Hematopoietic multipotent progenitor cell treated with erythropoietin and hydrocortisone succinate and interleukin-3 and kit ligand, for 4 days (in vitro differentiated cells): ENCODE results near the gene MYRFL.

Experiments
- DNase-seq: peaks from one replicate; pipeline ENCODE4 v3.0.0-alpha.2; 2015

The MYRFL gene

GRCh38 chr12:69900720-69901131 lies 75.7 kb downstream of the MYRFL start:
- DNase-seq, result peak; percentile 84

- no peak for DNase-seq
Observed at GRCh38 chr12:69901221-69901905, 76.3 kb downstream of the MYRFL start.

- no peak for DNase-seq
Observed at GRCh38 chr12:69903548-69903947, 78.5 kb downstream of the MYRFL start.

- no peak for DNase-seq
Observed at GRCh38 chr12:69904777-69905176, 79.8 kb downstream of the MYRFL start.

GRCh38 chr12:69905801-69906200 lies 80.8 kb downstream of the MYRFL start:
- no peak for DNase-seq

- DNase-seq, result no peak
Observed at GRCh38 chr12:69906411-69907216, 81.6 kb downstream of the MYRFL start.

- DNase-seq, result no peak
Observed at GRCh38 chr12:69908203-69908602, 83.2 kb downstream of the MYRFL start.

- DNase-seq, result no peak
Observed at GRCh38 chr12:69910694-69911093, 85.7 kb downstream of the MYRFL start.

GRCh38 chr12:69913526-69913925 lies 88.5 kb downstream of the MYRFL start:
- DNase-seq, result no peak

- no peak for DNase-seq
Observed at GRCh38 chr12:69915964-69916363, 90.9 kb downstream of the MYRFL start.

- no peak for DNase-seq
Observed at GRCh38 chr12:69916544-69917235, 91.7 kb downstream of the MYRFL start.

- no peak for DNase-seq
Observed at GRCh38 chr12:69918287-69918686, 93.3 kb downstream of the MYRFL start.

- DNase-seq, result no peak
Observed at GRCh38 chr12:69919495-69919894, 94.5 kb downstream of the MYRFL start.

GRCh38 chr12:69921831-69922230 lies 96.8 kb downstream of the MYRFL start:
- no peak for DNase-seq

GRCh38 chr12:69922999-69923398 lies 98.0 kb downstream of the MYRFL start:
- no peak for DNase-seq

- peak; percentile 7 for DNase-seq
Observed at GRCh38 chr12:69925291-69925690, 100.3 kb downstream of the MYRFL start.

- DNase-seq, result peak; percentile 41
Observed at GRCh38 chr12:69927164-69927563, 102.1 kb downstream of the MYRFL start.

- no peak for DNase-seq
Observed at GRCh38 chr12:69929125-69929524, 104.1 kb downstream of the MYRFL start.

- no peak for DNase-seq
Observed at GRCh38 chr12:69929531-69929930, 104.5 kb downstream of the MYRFL start.

- DNase-seq, result no peak
Observed at GRCh38 chr12:69931569-69931968, 106.5 kb downstream of the MYRFL start.

GRCh38 chr12:69932154-69932553 lies 107.1 kb downstream of the MYRFL start:
- no peak for DNase-seq

- DNase-seq, result no peak
Observed at GRCh38 chr12:69932676-69933552, 107.9 kb downstream of the MYRFL start.

GRCh38 chr12:69934011-69934410 lies 109.0 kb downstream of the MYRFL start:
- no peak for DNase-seq
